ENCODE measurements around the gene SCN4B.
A peak's percentile ranks its signal among the peaks of the same experiment; 100 is the strongest.

SCN4B gene

GRCh38 chr11:118152020-118152551, 537 bp downstream of the SCN4B start:
- DNase-seq (ENCODE audit: low read depth in 2 of 2), result no peak

- no peak for DNase-seq (ENCODE audit: low read depth in 2 of 2)
These were observed 1.2 kb downstream of the SCN4B start for GRCh38 chr11:118151431-118151830.

- DNase-seq (ENCODE audit: low read depth in 2 of 2), result no peak
These were observed 3.1 kb downstream of the SCN4B start for GRCh38 chr11:118149493-118149892.

GRCh38 chr11:118148856-118149255, 3.8 kb downstream of the SCN4B start:
- DNase-seq (ENCODE audit: low read depth in 2 of 2), result no peak

GRCh38 chr11:118148240-118148639, 4.4 kb downstream of the SCN4B start:
- no peak for DNase-seq (ENCODE audit: low read depth in 2 of 2)

- DNase-seq (ENCODE audit: low read depth in 2 of 2), result no peak
These were observed 5.1 kb downstream of the SCN4B start for GRCh38 chr11:118147502-118147901.

DNA sequence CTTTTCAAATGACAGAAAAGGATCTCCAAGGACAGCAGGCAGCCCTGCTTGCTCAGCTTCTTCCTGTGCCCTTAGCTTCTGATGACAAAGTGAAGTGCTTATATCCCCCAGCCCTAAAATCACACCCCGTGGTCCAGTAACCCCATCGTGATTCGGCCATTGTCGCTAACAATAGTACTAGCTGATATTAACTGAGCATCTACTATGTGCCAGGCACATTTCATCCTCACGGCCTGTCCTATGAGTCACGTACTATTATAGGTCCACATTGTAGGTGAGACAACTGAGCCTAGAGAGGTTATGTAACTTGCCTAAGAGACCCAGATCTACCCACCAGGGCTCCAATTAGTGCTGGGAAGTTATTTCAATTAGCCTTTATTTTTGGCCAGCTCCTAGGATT, 6.1 kb downstream of the SCN4B start:
- DNase-seq (ENCODE audit: low read depth in 2 of 2), result no peak

GRCh38 chr11:118145285-118146227, 7.1 kb downstream of the SCN4B start:
- peak; percentile 13 to 20 for DNase-seq (ENCODE audit: low read depth in 2 of 2)

GRCh38 chr11:118144301-118145268, 8.0 kb downstream of the SCN4B start:
- no peak for DNase-seq (ENCODE audit: low read depth in 2 of 2)

- no peak for DNase-seq (ENCODE audit: low read depth in 2 of 2)
These were observed 8.9 kb downstream of the SCN4B start for GRCh38 chr11:118143661-118144185.

DNA sequence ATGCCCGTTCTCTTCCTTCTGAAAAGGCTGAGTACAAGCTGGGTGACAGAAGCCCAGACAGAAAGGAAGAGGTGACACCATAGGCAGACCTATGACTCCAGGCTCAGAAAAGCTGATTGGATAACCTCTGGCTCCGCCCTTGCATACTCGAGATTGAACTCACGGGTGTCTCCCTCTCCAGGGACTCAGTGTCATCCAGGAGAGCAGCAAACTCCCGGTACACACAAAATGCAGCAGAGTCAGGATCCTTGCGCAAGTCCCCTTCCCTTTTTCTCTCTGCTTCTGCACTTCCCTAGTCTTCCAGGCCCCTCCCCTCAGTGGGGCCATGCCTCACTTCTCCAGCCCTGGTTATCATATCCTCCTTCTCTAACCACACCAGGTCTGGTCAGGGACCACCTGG, 9.8 kb downstream of the SCN4B start:
- no peak for DNase-seq (ENCODE audit: low read depth in 2 of 2)

GRCh38 chr11:118142081-118142480, 10.5 kb downstream of the SCN4B start:
- no peak for DNase-seq (ENCODE audit: low read depth in 2 of 2)

- DNase-seq (ENCODE audit: low read depth in 2 of 2), result no peak
These were observed 13.0 kb downstream of the SCN4B start for GRCh38 chr11:118139578-118139977.

GRCh38 chr11:118138839-118139420, 13.7 kb downstream of the SCN4B start:
- no peak for DNase-seq (ENCODE audit: low read depth in 2 of 2)

- no peak for DNase-seq (ENCODE audit: low read depth in 2 of 2)
These were observed 15.8 kb downstream of the SCN4B start for GRCh38 chr11:118136801-118137200.

DNA sequence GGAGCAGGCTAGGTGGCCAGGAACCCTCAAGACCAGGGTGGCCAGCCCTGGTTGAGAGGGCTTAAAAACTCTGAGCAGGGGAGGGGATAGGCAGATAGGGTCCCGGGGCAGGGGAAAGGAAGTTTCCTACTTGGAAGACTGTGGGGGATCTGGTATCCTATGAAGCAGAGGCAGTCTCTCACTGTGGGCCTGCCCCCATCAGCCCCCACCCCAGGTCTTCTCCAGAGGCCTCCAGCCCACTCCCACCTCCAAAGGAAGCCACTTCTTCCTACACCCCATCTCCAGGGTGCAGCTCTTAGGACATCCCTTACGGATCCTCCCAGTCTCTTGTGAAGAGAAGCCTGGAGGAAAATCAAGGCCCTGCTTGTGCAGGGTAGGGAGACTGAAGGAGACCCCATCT, 16.3 kb downstream of the SCN4B start:
- DNase-seq (ENCODE audit: low read depth in 2 of 2), result no peak

DNA sequence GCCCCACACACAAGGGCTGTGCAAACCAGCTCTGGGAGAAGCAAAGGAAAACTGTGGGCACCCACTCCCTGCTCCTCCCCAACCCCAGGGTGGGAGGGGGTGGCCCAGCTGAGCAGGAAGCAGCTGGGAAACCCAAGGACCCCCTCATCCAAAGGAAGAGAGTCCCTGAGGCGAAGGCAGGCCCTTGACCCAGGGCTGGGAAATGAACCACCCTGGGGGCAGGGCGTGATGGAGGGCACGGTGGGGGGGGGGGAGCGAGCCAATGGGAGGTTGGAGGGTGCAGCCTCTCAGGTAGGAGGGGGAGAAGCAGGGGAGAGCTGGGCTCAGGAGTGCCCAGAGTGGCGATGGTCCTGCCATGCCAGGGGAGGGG, 16.8 kb downstream of the SCN4B start:
- no peak for DNase-seq (ENCODE audit: low read depth in 2 of 2)

GRCh38 chr11:118135051-118135795, 17.4 kb downstream of the SCN4B start:
- no peak for DNase-seq (ENCODE audit: low read depth in 2 of 2)

- DNase-seq (ENCODE audit: low read depth in 2 of 2), result no peak
These were observed 18.8 kb downstream of the SCN4B start for GRCh38 chr11:118133816-118134215.

- DNase-seq (ENCODE audit: low read depth in 2 of 2), result no peak
These were observed 20.1 kb downstream of the SCN4B start for GRCh38 chr11:118132385-118133151.

Data from fibroblast of skin of left quadriceps (primary cell).